HG02571 (cell line): Measurements from ENCODE around the gene THRA.

Source experiments
- ATAC-seq: cut with Tn5 transposase; IDR thresholded peaks from one replicate; pipeline ENCODE4 v1.9.1; 2021; ENCODE audit warnings: mild to moderate bottlenecking, moderate library complexity; ENCODE audit not compliant: unreplicated experiment

Gene THRA

DNA sequence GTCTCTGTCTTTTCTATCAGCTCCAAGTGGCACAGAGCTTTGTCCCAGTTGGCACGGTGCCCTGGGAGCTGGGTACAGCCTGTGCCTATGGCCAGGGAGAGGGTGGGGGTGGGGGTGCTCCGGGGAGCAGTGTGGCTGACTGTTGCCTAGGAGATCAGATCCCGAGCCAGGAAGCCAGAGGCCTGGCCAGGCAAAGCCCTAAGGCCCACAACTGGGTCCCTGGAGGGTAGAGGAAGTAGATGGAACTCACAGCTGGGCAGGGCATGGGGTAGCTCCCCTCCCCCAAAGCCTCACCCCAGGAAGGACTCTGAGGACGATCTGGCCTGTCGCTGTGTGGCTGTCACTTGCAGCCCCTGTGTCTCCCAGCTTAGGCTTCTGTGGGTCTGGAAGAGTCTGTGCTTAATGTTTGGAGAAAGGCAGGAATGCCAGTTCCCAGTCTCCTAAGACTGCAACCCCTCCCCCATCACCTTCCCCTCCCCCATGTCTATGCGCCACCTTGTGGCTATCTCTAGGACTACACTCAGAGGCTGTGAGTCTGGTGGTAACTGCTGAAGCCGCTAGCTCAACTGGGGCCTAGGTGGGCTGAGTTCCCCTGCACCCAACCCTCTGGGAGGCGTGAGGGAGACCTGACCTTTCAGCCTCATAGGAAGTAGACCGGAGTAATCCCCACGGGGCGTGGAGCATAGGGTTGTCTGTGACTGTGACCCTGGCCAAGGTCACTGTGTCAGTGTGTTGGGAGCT, 12.6 kb downstream of the THRA start:
- no peak for ATAC-seq

DNA sequence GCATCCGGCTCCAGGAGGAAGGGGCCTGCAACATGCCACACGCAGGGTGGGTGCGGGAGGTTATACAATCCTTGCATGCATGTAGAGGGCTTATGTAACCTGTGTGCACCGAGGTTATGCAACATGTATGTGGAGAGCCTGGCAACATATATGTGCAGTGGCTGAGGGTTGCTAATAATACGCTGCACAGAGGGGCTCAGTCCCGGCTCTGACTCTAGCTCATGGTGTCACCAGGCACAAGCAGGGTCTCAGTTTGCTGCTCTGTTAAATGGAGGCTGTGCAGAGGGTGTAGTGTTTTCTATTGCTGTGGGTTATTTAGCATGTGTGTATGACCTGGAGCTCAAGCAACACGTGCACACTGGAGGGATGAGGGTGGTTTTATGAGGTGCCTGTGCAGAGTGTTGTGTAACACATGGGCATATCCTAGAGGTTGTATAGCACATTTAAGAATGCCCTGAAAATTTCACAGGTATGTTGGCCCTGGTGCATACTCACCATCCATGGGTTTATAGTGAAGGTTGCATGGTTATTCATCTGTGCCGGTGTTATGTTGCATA, 13.3 kb downstream of the THRA start:
- ATAC-seq, result no peak

DNA sequence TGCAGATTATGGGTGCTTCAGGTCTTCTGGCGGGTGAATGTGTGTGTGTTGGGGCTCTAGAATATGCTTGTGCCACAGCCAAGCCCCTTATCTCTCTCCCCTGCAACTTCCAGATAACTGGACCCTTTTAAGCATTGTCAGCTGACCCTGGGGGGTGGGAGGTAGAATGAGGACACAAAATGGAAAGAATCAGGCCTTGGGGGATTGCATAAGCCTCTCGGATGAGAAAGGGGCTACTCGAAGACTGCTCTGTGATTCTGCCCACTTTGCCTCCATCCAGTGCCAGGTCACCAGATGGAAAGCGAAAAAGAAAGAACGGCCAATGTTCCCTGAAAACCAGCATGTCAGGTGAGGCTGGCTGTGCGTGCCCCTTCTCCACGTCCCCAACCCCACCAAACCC, 13.8 kb downstream of the THRA start:
- ATAC-seq, result no peak

DNA sequence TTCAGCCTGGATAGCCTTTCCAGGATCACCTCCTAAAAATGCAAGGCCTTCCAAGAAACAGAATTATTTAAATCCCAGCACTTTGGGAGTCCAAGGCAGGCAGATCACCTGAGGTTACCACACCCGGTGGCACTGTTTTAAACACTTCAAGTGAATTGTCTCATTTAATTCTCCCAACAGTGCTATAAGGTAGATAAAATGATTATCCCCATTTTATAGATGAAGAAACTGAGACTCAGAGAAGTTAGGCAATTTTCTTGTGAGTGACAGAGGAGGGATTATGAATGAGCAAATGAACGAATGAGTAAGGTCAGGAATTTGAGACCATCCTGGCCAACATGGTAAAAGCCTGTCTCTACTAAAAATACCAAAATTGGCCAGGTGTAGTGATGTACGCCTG, 16.8 kb downstream of the THRA start:
- ATAC-seq, result no peak

DNA sequence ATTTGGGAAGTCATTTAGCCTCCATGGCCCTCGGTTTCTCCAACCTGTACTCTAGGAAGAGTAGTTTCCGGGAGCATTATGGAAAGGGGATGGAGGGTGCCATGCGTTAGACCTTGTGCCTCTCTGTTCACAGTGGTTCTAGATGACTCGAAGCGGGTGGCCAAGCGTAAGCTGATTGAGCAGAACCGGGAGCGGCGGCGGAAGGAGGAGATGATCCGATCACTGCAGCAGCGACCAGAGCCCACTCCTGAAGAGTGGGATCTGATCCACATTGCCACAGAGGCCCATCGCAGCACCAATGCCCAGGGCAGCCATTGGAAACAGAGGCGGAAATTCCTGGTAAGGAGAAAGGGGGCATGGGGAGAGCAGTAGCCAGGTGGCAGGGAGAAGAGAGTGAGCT, 21.7 kb downstream of the THRA start:
- ATAC-seq, result no peak

DNA sequence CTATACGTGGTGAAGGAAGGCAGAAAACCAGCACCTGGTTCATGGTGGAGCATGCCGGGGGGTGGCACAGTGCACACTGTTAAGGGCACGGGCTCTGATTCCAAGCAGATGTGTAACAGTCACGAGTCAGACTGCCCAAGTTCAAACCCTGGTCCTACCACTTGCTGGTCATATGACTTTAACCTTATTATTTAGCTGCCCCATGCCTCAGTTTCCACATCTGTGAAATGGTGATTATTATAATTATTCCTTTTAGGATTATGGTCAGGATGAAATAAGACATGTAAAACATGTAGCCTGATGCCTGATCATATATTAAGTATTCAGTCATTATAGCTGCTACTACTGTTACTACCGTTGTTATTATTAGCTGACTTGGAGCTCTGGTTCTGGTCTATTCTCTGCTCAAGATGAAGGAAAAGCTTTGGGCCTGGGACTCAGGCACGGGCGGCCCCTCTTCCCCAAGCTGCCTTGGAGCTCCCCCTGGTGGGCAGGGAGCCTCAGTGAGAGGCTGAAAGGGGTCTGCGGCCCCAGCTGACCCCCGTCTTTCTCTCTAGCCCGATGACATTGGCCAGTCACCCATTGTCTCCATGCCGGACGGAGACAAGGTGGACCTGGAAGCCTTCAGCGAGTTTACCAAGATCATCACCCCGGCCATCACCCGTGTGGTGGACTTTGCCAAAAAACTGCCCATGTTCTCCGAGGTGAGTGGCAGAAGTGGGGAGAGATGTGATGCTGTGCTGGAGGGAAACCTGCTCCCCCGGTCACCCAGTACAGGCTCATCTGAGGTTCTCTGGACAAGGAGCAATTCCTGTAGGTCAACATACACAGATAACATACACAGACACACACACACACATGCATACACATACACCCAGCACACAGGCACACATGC, 23.6 kb downstream of the THRA start:
- ATAC-seq, result no peak

DNA sequence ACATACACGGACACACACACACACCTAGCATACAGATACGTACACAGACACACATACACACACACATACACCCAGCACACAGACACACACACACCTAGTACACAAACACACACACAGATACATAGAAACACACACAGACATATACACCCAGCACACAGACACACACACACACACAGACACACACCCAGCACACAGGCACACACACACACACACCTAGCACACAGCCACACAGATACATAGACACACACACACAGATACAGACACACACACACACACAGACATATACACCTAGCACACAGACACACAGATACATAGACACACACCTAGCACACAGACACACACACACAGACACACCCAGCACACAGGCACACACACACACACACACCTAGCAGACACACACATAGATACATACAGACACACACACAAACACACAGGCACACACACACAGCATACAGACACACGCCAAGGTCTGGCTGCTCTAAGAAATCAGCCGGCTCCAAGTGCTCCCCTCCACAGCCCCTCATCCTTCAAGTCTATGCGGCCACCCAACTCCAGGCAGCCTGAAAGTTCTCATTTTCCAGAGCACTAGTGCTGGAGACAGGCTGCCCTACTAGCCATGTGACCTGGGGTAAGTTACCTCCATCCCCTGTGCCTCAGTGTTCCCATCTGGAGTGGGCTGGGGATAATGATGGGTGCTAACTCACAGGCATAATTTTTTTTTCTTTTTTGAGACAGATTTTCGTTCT, 24.5 kb downstream of the THRA start:
- no peak for ATAC-seq

DNA sequence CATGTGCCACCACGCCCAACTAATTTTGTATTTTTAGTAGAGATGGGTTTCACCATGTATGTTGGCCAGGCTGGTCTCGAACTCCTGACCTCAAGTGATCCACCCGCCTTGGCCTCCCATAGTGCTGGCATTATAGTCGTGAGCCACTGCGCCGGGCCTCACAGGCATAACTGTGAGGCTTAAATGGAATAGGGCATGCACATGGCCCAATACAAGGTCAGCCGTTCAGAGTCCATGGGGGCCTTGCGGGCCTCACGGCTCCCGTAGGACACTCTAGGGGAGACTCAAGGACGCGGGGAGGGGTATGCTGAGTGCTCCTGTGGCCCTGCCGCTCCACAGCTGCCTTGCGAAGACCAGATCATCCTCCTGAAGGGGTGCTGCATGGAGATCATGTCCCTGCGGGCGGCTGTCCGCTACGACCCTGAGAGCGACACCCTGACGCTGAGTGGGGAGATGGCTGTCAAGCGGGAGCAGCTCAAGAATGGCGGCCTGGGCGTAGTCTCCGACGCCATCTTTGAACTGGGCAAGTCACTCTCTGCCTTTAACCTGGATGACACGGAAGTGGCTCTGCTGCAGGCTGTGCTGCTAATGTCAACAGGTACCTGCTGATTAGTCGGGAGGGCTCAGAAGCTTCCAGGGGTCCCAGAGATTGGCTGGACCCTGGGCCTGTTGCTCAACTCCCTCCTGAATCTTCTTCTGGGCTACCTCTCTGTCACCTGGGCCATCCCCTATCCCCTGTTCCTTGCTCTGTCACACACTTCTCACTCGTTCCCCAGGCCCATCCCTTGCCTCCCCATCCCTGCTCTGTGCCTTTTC, 25.3 kb downstream of the THRA start:
- ATAC-seq, result no peak

DNA sequence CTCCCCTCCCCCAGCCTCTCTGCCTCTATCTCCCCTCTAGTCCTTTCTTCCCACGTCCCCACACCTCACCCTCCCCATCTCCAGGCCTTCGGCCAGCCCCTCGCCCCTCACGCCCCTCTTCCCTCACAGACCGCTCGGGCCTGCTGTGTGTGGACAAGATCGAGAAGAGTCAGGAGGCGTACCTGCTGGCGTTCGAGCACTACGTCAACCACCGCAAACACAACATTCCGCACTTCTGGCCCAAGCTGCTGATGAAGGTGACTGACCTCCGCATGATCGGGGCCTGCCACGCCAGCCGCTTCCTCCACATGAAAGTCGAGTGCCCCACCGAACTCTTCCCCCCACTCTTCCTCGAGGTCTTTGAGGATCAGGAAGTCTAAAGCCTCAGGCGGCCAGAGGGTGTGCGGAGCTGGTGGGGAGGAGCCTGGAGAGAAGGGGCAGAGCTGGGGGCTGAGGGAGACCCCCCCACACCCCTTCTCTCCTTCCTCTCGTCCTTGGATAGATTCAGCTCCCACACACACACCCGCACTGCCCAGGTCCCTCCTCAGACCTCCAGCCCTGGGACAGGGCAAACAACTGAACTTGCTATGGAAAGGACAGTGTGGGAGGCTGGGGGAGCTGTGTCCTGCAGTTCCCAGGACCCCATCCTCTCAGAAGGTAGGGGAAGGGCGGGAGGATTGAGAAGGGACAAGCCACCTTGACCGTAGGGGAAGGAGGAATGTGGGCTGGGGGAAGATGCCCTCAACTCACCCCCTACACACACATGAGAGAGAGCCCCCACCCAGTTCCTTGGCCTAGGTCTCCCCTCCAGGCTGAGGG, 26.5 kb downstream of the THRA start:
- no peak for ATAC-seq

DNA sequence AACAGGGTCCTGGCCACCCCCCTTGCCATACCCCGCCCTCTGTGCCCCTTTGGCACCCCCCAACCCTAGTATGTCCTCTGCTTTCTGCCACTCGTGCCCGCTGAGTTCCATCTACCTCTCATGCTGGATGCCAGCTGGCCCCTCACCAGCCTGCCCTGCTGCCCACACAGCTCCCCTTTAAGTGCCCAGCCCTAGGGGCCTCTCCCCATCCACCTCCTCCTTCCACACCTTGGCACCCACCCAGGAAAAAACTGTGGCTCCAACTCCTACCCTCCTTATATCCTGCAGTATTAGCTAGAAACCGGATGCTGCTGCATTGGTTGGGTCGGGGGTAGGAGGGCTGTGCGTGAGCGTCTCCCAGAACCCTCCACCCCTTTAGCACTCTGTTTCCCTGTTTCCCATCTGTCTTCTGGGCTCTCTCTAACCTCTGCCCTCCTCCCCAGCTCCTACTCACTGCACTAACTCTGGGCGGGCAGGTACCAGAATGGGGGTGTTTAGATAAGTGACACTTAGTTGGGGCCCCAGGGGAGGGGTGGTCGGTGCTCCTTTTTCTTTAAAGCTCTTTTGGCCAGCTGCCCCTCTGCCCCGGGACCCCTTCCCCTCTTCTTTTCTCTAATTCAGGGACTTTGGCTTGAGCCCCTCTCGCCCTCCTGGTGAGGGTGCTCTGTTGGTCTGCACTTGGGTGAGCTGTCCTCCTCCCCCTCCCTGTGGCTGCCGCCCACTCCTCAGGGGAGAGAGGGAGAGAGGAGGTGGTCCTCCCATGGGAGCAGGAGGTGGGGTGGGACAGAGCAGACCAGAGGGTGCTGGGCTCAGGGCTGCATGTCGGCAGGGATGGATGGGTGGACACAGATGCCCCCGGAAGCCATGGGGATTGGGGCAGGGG, 27.7 kb downstream of the THRA start:
- ATAC-seq, result no peak

DNA sequence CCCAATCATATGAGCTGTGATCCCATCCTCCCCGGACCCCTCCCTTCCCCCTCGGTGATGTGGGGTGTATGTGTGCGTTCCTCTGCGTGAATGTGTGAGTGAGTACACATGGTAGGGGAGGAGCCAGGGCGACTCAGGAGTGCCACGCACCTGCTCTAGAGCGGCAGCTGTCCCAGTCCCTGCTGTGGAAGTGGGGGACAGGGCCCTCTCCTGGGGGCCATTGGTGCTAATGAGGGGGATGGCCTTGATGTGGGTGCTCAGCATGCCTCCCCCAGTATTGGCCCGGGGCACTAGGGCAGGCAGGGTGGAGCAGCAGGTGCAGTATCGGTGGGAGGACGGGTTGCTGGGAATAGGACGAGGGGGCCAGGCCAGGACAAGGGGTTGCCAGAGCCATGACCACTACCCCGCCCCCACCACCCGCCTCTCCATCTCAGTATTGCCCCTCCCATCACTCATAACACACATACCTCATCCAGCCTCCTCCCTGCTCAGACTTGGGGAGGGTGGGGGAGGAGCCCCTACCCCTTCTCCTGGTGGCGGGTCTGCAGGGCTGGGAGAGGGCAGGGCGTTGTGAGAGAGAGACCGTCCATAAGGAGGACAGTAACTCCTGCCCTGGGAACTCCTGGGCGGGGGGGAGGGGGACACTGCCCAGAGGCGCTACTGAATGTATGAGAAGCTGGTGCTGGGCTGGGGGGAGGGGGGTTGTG, 29.1 kb downstream of the THRA start:
- no peak for ATAC-seq

DNA sequence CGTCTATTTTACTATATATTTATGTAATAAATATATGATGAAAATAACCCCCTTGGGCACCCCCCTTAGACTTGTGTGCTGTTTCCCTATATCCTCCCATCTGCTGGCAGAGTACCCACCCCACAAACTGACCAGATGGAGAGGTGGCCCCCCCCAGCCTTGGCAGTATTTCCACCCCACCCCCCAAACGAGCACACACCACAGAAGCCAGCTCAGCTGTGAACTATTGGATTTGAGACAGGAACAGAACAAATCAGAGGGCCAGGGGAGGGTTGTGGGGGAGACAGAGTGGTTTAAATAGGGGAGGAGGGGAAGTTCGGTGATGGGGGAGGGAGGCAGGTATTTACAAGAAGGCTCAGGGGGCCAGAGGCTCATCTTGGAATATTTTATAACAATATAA, 29.8 kb downstream of the THRA start:
- no peak for ATAC-seq

DNA sequence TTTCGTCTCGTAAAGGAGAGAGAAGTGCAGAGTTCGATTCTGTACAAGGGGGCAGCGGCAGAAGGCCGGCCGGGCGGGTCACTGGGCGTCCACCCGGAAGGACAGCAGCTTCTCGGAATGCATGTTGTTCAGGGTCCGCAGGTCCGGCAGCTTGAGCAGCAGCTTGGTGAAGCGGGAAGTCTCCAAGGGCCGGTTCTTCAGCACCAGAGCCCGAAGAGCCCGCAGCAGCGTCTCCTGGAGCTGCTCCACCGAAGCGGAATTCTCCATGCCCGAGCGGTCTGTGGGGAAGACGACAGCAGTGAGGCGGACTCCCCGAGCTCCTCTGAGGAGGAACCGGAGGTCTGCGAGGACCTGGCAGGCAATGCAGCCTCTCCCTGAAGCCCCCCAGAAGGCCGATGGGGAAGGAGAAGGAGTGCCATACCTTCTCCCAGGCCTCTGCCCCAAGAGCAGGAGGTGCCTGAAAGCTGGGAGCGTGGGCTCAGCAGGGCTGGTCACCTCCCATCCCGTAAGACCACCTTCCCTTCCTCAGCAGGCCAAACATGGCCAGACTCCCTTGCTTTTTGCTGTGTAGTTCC, 30.3 kb downstream of the THRA start:
- ATAC-seq, result no peak

DNA sequence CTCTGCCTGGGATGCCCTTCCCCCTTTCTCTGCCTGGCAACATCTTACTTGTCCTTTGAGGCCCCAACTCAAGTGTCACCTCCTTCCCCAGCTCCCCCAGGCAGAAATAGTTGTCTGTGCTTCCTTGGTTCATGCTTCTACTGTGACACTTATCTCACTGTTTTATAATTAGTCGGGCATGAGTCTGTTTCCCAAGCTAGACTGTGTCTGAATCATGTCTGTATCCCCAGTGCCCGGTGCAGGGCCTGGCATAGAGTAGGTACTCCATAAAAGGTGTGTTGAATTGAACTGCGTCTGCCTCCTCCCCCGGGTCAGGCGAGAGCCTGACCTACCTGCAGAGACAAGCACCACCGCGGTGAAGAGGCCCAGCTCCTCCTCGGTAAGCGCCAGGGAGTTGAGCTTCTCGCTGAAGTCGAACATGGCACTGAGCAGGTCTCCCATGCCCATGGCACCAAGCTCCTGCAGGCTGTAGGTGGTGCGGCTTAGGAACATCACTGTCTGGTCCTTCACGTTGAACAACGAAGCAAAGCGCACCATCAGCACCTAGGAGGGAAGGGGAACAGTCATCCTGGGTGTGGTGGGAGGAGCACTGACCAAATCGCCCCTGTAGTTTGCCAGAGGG, 30.9 kb downstream of the THRA start:
- no peak for ATAC-seq

DNA sequence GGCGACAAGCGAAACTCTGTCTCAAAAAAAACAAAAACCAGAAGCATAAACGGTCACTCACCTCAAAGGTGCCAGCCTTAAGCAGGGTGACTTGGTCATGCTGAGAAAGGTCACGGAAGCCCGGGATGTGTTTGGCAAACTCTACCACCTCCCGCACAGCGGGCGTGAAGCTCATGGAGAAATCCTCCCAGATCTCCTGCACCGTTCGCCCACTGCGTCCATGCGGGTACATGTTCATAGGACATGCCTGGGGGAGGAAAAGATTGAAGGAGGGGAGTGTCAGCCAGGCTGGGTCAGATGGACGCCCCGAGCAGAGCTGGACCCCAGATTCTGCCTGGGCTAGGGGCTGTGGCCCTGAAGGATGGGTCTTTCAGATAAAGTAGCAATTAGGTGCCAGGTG, 32.1 kb downstream of the THRA start:
- ATAC-seq, result no peak

DNA sequence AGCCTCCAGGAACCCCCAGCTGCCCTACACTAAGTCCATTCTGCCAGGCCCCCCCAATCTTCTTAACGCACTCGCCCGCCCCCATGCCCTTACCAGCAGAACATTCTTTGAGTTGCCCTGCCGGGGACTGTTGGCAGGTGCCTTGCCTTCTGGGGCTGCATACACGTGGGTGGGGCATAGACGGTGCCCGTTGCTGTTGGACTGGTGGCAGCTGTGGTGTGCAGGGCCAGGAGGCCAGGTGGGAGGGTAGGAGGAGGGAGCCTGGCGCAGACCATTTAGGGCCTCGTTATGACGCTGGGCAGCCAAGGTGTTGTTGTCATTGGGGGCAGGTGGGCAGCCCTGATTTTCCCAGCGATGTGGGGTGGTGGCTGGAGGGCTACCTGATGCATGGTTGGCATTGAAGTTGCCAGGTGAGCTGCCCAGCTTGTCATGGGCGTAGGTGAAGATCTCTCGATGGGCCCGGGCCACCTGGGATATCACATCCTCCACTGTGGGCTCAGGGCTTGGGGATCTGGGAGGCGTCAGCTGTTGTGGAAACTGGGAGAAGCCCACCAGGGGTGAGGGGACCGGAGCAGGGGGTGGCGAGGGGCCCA, 32.7 kb downstream of the THRA start:
- ATAC-seq, result no peak
